Measurements from ENCODE around the gene AUTS2.

Gene AUTS2

DNA sequence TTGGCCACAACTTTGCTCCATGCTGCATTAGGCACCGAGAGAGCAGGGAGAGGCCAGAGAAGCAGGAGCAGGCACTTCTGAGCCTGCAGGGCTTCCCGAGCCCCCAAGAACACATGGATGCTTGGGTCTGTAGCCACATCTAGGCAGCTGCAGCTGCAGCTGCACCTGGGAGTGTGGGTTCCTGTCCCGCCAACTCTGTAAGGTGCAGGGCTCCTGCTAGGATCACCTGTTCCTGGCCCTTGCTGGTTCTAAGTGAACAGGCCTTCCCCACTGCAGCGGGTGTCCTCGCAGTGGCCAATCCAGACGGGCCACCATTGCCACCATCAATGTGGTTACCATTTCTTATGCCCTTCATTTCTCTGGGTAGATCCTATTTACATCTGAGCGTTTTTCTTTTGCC, 330.3 kb downstream of the AUTS2 start:
- no peak overlapping the region for H3K4me3 ChIP-seq (ENCODE audit: low read depth, low read length)
- no peak for TF ChIP-seq CTCF (IDR thresholded peaks at IDR 0.05; ENCODE audit: insufficient read depth, low read length, missing control alignments)
- no peak for DNase-seq (ENCODE audit: low read depth, low spot score)
- CTCF ChIA-PET = no interaction called here
- POLR2A ChIA-PET = no interaction called here

- POLR2A ChIA-PET = no interaction called here
- no peak overlapping the region for H3K4me3 ChIP-seq (ENCODE audit: low read depth, low read length)
These were observed 331.3 kb downstream of the AUTS2 start for GRCh38 chr7:69929622-69930021.

GRCh38 chr7:69932034-69932628, 333.9 kb downstream of the AUTS2 start:
- TF ChIP-seq CTCF (IDR thresholded peaks at IDR 0.05; ENCODE audit: insufficient read depth, low read length, missing control alignments) = peak; percentile 73
- CTCF ChIA-PET = interaction anchor here (0.6 to 1.7 kb wide), 43 partner anchors 9 to 1758 kb away, joined by 3 to 12 read pairs (median 3); no protein-coding TSS in a partner anchor
- peak; percentile 14 for DNase-seq (ENCODE audit: low read depth, low spot score)
- H3K4me3 ChIP-seq (ENCODE audit: low read depth, low read length) = no peak overlapping the region
- POLR2A ChIA-PET = no interaction called here

More at GRCh38 chr7:69929622-69930021, 331.3 kb downstream of the AUTS2 start:
- no peak for TF ChIP-seq CTCF (IDR thresholded peaks at IDR 0.05; ENCODE audit: insufficient read depth, low read length, missing control alignments)
- no peak for DNase-seq (ENCODE audit: low read depth, low spot score)
- CTCF ChIA-PET = no interaction called here

DNA sequence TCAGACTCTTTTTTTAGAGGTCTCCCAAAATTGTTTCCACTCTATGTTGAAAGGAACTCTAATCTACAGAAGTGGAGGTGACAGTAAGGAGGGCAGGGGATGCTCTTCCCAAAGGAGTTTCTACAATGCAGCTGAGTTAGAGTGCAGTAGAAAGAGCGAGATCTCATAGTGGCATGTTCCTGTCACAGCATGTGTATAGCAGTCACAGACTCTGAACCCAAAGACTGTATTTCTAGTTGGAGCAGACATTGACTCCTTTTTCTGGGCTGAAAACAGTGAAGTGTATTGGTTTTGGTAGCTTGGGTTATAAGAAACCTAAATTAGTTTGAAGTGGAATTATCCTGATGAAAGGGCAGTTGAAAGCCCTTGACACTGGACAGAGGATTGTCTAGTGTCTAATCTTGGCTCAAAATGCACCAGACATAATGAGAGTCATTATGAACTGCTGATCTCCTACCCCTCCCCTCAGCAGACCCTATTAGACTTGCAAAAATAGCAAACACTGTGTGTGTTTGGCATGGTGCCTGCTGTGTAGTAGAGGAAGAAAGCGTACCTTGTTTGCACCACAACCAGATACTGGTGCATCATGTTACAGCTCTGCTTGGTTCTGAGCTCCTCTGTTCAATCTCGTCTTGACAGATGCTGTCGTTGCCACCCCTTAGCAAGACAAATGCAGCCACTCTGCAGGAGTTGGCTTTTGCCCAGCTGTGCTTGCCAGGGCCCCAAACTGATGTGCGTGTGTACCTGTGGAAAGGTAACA, 336.0 kb downstream of the AUTS2 start:
- ChIA-PET POLR2A (no interaction called here), CTCF (interaction anchor here (1.5 kb wide), 1 partner anchor 106 kb away, joined by 3 read pairs; no protein-coding TSS in a partner anchor)
- H3K4me3 ChIP-seq (ENCODE audit: low read depth, low read length) = no peak overlapping the region
- TF ChIP-seq CTCF (IDR thresholded peaks at IDR 0.05; ENCODE audit: insufficient read depth, low read length, missing control alignments) = no peak
- DNase-seq (ENCODE audit: low read depth, low spot score) = no peak

- no peak overlapping the region for H3K4me3 ChIP-seq (ENCODE audit: low read depth, low read length)
- ChIA-PET CTCF (interaction anchor here (1.5 kb wide), 1 partner anchor 106 kb away, joined by 3 read pairs; no protein-coding TSS in a partner anchor), POLR2A (no interaction called here)
- DNase-seq (ENCODE audit: low read depth, low spot score) = no peak
- TF ChIP-seq CTCF (IDR thresholded peaks at IDR 0.05; ENCODE audit: insufficient read depth, low read length, missing control alignments) = no peak
These were observed 336.8 kb downstream of the AUTS2 start for GRCh38 chr7:69935107-69935506.

- DNase-seq (ENCODE audit: low read depth, low spot score) = no peak
- H3K4me3 ChIP-seq (ENCODE audit: low read depth, low read length) = no peak overlapping the region
- TF ChIP-seq CTCF (IDR thresholded peaks at IDR 0.05; ENCODE audit: insufficient read depth, low read length, missing control alignments) = no peak
- CTCF ChIA-PET = no interaction called here
- POLR2A ChIA-PET = interaction anchor here (0.7 kb wide), 1 partner anchor 253 kb away, joined by 3 read pairs; no protein-coding TSS in a partner anchor
These were observed 338.8 kb downstream of the AUTS2 start for GRCh38 chr7:69937097-69937496.
